IPS-11a (cell line): ENCODE measurements around the gene MYCBP2.
"Not testable (repeated sequence)": the region's sequence is repeated elsewhere in the genome, so short reads cannot be mapped to it uniquely, and the experiment has no call there.

Source experiments
- H3K4me3 ChIP-seq: one replicate; pipeline ENCODE4 v1.5.1; 2013; ENCODE audit warnings: low read depth, low read length, control low read depth

MYCBP2 gene

DNA sequence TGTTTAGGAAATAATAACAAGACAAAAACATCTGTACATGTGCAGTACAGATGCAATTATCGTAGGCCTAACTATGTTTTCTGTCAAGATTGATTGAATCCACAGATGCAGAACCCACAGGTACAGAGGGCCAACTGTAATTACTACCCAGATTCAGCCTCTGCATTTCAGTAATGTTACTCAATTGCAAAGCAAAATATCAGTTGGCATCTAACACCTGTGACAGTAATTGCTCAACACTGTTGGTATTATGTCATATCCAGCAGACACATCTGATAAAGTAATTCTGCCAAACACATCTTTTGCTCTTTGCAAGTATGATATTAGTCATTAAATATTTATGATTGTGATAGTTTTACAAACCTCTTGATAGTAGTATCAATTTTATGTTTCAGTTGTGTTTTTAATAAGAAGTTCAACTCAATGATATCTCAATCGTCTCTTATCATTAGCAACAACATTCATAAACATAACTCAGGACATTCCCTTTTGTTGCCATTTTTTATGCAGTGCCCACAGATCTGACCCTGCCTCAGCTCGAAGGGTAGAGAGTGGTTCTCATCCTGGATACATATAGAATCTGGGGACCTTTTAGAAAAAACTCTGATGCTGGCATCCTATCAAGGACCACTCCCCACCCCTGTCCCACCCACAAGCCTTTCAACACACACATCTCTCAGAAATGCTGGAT, 104.7 kb downstream of the MYCBP2 start:
- H3K4me3 ChIP-seq = no peak overlapping the region

DNA sequence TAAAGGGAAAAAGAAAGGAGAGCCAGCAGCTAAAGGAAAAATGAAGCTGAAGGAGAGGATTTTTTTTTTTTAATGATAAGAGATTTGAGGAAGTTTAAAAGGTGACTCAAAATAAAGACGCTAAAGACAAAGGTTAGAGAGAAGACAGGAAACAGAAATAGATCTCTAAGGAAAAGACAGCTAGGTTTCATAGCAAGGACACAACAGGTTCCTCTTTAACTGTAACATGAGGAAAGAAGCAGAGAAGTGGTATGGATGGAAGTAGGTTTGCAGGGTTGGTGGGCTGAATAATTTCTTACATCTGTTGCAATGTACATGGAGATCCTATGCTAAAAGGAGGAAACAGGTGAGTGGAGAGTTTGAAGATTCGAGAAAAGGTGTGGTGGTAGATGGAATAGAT, 107.5 kb downstream of the MYCBP2 start:
- no peak overlapping the region for H3K4me3 ChIP-seq

DNA sequence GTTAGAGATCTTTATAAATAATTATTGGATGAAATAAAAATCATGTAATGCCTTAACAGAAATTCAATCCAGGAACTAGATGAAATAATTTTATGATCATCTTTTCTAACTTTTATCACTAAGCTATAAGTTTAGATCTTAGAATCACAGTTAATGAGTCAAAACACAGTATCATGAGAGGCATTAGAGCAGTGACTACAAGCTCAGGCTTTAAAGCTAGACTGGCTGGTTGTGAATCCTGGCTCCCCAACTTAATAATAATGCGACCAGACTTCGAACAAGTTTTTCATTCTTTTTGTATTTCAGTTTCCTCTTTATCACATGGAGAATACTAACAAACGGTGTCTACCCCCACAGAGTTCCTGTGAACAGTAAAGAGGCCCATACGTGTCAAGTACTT, 108.6 kb downstream of the MYCBP2 start:
- H3K4me3 ChIP-seq = no peak overlapping the region

DNA sequence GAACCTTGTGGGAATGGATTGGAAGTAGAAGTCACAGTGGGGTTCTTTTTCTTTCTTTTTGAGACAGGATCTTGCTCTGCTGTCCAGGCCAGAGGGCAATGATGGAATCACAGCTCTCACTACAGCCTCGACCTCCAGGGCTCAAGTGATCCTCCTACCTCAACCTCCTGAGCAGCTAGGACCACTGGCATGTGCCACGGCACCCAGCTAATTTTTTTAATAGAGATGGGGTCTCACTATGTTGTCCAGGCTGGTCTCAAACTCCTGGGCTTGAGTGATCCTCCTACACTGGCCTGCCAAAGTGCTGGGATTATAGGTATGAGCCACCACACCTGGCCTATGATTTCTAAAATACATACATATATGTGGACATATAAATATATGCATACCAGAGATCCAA, 111.4 kb downstream of the MYCBP2 start:
- no peak overlapping the region for H3K4me3 ChIP-seq

DNA sequence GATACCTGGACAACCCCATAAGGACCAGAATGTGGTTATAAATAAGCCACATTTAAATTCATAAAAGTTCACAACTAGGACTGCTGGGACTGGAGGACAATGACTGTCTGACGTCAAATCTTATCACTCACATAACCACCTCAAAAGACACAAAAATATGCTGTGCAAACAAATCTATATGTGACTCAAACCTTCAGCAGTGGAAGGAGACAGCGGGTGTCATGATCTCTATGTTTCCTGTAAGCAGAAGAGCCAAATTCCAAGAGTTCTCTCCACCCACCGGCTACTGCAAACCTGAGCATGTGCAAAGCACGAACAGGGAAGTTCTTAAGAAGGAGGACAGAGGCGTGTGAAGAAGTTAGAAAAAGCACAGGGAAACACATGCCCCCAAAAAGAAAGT, 113.2 kb downstream of the MYCBP2 start:
- H3K4me3 ChIP-seq = no peak overlapping the region

DNA sequence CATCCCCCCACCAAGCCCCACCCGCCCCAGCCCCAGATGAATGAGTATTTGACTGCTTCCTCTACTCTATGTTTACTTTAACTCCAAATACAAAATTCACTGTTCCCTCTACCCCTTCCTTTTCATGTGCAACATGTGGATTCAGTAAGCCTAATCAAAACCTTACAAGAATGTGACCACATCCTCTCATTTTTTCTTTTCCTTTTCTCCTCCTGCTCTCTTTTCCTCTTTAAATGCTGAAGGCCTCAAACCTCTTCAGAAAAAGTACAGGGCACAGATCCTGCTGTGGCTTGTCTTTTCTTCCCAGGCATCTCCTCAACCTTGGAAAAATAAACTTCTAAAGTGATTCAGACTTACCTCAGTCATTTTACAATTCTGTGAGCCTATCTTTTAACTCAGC, 119.0 kb downstream of the MYCBP2 start:
- H3K4me3 ChIP-seq = no peak overlapping the region

DNA sequence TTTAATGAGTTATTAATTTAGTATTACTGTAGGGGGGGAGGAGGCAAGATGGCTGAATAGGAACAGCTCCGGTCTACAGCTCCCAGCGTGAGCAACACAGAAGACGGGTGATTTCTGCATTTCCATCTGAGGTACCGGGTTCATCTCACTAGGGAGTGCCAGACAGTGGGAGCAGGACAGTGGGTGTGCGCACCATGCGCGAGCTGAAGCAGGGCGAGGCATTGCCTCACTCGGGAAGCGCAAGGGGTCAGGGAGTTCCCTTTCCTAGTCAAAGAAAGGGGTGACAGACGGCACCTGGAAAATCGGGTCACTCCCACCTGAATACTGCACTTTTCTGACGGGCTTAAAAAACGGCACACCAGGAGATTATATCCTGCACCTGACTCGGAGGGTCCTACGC, 127.9 kb downstream of the MYCBP2 start:
- not testable (repeated sequence) for H3K4me3 ChIP-seq

DNA sequence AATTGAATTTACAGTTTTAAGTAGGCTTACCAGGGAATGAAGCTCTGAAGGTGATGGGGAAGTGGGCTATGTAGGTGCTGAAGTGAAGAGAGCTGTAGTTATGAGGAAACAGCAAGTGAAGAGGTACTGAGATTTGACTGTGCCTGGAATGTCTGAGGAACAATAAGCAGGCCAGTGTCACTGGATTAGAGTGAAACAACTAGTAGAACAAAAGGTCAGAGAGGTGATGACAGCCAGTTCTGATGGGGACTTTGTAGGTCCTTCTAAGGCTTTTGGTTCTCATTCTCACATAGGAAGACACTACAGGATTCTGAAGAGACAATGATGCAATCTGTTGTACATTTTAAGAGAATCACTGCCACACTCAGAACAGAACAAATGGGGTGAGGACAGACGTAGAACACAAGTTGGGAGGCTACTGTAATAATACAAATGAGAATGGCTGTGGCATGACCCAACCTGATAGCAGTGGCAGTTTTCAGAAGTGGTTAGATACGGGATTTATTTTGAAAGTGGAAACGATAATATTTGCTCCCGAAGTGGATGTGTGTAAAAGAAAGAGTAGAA, 130.8 kb downstream of the MYCBP2 start:
- H3K4me3 ChIP-seq = no peak overlapping the region

DNA sequence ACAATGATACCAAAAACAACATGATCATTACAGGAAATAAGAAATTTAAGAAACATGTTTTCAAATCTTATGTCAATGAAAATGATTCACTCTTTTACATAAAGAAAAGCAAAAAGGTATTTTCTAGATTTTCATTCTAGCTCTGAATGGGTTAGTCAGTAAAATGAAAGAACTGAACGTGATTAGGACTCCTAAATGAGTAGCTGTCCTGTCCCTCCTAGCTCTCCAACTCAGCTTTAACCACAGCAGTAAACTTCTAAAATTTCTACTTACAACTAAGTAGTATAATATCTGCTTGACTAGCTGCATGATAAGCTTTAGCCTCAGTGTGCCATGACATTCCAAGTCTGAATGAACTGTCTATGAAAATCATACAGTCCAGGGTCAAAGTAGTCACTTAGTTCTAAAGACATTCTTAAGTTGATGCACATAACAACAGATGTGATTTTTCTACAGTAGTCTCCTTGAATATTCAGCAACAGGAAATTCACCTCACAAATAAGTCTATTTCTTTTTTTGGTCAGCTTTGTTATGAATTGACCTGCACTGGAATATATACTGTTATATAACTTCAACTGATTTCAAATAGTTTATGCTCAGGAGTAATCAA, 136.4 kb downstream of the MYCBP2 start:
- H3K4me3 ChIP-seq = no peak overlapping the region

DNA sequence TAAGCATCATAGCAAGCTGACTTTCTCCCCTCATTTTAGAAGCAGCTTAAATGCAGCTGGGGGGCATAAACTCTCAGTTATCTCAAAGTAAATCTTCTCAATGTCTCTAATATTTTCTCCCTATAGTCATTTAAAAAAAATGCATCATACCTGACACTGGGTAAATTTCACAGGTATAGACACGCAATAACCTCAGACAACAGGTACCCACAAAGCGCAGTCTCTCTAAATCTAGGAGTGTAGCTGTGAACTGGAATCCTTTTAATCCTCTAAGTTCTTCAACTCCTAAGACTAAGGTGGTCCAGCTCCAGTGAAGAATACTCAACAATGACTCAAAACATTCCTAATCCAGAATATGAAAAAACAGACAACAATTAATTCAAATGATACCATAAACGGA, 141.2 kb downstream of the MYCBP2 start:
- no peak overlapping the region for H3K4me3 ChIP-seq

DNA sequence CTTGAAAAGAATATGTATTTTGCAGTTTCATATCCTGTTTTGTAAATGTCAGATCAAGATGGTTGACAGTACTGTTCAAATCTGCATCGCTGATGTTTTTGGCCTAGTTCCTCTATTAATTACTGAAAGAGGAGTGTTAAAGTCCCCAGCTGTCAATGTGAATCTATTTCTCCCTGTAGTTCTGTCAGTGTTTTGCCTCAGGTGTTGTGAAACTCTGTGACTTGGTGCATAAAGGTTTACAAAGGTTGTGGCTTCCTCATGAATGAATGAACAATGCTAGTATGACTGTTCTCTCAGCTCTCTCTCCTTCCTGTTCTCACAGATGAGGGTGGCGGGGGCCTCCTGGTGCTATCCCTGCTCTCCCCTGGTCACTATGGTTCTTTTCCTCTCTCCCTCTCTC, 142.4 kb downstream of the MYCBP2 start:
- H3K4me3 ChIP-seq = no peak overlapping the region

DNA sequence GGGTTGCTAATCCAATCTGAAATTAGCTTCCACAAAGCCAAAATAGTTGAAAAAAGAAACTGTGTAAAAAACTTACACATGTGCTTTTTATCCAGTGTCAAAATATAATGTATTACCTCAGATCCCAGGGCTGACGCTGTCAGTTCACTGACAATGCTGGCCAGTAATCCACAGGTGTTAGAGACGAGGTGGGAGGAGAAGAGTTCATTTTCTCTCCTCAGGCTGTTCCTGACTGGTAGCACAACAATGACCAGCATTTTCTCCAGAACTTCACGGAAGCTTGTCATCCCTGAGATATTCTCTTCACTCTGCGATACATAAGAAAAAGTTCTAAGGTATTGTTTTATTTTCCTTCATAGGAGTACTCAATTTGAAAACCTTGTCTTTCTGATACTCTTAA, 146.9 kb downstream of the MYCBP2 start:
- no peak overlapping the region for H3K4me3 ChIP-seq

DNA sequence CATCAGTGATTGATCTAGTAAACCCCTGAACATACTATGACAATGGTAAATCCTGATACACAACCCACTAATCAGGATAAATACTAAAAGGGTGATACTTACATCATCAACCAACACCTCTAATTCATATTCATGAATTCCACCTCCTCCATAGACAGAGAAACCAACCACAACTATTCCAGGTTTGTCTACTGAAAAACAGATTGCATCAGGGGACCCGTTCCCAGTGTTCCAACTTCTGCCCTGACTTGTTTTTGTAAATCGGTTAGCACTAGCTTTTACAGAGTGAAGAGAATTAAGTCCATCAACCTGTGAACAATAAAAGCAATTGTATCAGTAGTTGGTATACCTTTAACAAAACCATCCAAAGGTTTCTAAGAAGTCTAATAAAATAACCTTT, 149.2 kb downstream of the MYCBP2 start:
- H3K4me3 ChIP-seq = no peak overlapping the region

DNA sequence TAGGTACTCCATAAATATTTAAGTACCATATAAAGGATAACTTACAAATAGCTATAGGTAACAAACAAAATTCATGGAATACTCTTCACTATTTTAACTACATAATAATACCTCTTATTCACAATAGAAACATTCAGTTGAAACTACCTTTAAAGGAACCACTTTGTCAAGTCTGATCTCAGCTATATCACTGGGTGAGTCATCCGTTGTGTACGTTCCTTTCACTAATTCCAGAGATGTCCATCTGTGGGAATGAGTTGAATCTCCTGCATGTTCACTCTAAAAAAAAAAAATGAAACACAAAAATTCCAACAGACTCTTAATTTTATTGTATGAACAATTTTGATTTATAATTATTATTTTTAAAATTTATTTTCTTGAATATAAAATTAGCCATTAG, 150.5 kb downstream of the MYCBP2 start:
- H3K4me3 ChIP-seq = no peak overlapping the region

DNA sequence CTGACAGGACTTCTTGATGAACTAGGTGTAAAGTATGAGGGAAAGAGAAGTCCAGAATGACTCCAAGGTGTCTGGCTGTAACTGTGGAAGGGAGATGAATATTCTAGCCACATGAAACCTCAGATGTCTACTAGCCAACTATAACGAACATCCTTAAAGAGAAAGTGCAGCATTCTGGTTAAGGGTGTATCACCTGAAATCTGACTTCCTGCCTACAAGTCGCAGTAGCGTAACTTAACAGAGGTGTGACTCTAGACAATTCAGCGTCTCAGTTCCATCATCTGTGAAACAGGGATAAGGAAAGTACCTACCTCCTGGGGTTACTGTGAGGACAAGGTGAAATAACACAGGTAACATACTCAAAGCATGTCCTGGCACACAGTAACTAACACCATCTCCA, 154.2 kb downstream of the MYCBP2 start:
- H3K4me3 ChIP-seq = no peak overlapping the region

DNA sequence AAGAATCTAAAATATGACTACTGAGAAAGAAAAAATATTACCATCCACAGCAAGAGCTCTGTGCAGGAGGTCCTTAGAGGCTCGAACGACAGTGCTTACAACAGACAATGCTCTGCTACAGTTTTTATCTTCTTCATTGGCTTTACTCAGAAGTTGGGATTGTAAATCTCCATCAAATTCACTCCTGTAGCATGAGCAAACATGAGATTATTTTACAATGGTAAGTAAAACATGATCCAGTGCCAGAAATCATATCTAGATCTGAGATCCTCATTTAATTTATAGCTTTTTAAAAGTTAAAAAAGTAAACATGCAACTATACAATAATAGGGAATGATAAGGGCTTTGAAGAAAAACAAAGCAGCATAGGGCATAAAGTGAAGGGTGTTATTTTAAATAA, 155.4 kb downstream of the MYCBP2 start:
- no peak overlapping the region for H3K4me3 ChIP-seq

DNA sequence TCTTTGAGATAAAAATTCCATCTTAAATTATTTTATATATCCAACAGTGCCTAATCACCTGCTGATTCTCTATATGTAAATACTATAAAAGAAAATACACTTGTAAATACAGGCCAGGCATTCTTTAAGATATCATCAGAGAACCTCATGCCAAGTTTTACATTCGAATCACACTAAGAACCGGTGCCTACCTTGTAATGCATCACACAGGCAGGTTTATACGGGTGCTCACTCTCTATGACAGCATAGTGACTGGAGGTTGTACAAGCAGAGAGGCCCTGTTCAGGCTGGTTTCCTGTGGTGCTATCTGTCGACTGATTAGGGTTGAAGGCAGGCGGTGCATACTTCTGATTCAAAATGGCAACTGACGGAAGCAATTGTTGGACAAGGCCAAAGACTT, 158.7 kb downstream of the MYCBP2 start:
- no peak overlapping the region for H3K4me3 ChIP-seq

DNA sequence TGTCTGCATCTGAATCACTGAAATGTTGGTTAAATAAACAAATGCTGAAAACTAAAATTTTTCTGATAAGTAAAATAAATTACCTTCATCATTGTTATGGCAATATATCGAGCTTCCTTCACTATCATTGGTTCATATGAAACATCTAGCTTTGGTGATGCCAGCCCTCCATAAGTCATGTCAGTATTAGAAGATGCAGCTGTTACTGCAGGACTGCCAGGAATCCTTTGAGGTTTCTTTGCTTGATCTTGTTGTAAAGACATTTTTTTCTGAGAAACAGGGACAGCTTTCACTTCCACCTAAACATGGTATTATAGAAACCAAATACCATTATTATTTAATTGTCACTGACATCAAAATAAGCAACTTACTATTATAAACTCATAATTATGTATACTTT, 176.2 kb downstream of the MYCBP2 start:
- no peak overlapping the region for H3K4me3 ChIP-seq

DNA sequence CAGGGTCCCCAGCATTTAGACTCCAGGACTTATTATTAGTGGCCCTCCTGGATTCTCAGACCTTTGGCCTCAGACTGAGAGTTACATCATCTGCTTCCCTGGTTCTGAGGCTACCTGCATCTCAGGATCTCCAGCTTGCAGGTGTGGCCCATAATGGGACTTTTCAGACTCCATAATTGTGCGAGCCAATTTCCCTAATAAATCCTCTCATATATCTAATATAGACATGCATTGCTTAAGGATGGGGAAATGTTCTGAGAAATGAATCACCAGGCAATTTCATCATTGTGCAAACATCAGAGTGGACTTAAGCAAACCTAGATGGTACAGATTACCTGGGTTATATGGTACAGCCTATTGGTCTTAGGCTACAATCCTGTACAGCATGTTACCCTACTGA, 183.5 kb downstream of the MYCBP2 start:
- H3K4me3 ChIP-seq = no peak overlapping the region

DNA sequence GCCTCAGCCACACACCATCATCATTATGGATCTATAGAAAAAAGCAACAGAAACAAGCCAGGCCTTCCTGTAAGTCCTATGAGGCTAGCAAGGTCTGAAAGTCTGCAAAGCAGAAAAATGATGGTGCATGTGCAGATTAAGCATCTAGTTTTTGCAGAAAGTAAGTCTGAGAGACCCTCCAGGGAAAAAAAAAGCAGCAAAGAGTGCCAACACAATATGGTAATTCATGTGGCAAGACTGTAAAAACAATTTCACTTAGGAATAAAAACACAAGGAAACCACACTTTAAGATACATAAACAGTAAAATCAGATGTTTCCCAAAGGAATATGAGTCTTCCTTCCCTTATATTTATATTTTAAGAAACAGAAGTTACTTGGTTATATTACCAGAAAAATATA, 187.6 kb downstream of the MYCBP2 start:
- H3K4me3 ChIP-seq = no peak overlapping the region

DNA sequence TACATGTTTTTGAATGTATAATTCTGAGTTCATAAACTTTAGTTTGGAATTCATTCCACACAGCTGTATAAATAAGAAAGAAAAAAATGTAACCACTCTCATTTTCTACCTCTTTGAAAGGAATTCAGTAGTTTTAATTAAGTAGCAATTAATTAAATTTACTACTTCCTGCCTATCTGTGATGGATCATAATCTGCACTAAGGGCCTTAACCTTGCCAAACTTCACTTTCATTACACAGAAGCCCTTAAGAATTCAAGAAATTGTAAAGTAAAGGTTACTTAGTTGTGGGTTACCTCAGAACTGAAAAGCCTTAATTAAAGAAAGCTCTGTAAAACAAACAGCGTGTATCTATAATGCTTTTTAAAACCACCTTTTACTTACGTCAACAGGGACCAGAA, 188.1 kb downstream of the MYCBP2 start:
- H3K4me3 ChIP-seq = no peak overlapping the region

DNA sequence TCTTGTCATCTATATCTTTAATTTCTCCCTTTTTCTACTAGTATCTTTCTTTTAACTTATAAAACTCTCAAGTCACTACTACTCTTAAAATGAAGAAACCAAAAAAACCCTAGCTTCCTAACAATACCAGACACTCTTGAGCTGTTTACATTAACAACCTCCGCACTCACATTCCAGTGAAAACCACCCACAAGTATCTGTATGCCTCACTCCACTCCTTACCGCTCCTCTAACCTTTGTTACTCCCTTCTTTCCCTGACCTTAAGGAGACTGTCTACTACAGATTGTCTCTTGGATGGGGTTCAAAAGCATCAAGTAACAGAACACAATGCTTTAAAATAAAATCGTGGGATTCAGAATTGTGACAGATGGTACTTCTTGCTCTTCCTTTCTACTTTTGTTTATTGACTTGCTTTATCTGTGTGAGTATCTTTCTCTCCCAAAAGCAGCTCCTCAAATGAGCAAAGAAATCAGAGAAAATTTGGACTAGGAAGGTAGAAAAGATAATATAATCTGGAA, 189.9 kb downstream of the MYCBP2 start:
- no peak overlapping the region for H3K4me3 ChIP-seq

DNA sequence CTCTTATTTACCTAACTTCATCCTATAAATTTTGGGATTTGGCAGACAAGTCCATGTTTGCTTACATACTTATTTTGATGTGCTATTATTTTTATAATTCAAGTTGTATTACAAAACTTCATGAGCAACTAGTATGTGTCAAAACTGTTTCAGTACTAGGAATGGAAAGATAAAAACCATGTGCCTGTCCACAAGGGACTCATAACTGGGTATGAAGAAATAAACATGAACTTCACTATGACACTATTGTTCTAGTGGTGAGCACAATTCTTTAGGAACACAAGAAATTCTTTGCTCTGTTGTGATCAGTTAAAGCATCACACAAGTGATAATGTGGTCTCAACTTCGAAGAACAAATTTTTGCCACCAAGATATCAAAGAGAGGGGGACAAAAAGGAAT, 202.5 kb downstream of the MYCBP2 start:
- H3K4me3 ChIP-seq = no peak overlapping the region
